GM12891 (cell line): ENCODE measurements around the gene BDNF.
"Not testable (repeated sequence)": the region's sequence is repeated elsewhere in the genome, so short reads cannot be mapped to it uniquely, and the experiment has no call there.

Experiments used
- DNase-seq: peaks from one replicate; pipeline ENCODE4 v3.0.0; 2011; ENCODE audit warnings: low spot score; ENCODE audit not compliant: insufficient read length
- FAIRE-seq: peaks from 2 replicates; lab custom pipeline; 2011; peaks lifted over from hg19 to GRCh38; lab: Jason Lieb, UNC
- PAX5 ChIP-seq: IDR thresholded peaks from 2 replicates; pipeline ENCODE4 v1.6.1; 2011; ENCODE audit warnings: low read length, moderate library complexity, mild to moderate bottlenecking; ENCODE audit not compliant: insufficient read depth, severe bottlenecking
- POLR2A ChIP-seq: IDR thresholded peaks from 2 replicates; pipeline ENCODE4 v1.6.1; 2011; ENCODE audit warnings: low read depth, low read length, control low read depth
- POLR2AphosphoS5 ChIP-seq: IDR thresholded peaks from 2 replicates; pipeline ENCODE4 v1.6.1; 2011; ENCODE audit warnings: low read depth, low read length, control low read depth
- POU2F2 ChIP-seq: IDR thresholded peaks from 2 replicates; pipeline ENCODE4 v1.6.1; 2011; ENCODE audit warnings: low read depth, mild to moderate bottlenecking, control low read depth, low read length, moderate library complexity
- SPI1 ChIP-seq: IDR thresholded peaks from 2 replicates; pipeline ENCODE4 v1.6.1; 2011; ENCODE audit warnings: low read depth, low read length, control low read depth
- TAF1 ChIP-seq: IDR thresholded peaks from 2 replicates; pipeline ENCODE4 v1.6.1; 2011; ENCODE audit warnings: low read depth, low read length, control low read depth

BDNF gene

DNA sequence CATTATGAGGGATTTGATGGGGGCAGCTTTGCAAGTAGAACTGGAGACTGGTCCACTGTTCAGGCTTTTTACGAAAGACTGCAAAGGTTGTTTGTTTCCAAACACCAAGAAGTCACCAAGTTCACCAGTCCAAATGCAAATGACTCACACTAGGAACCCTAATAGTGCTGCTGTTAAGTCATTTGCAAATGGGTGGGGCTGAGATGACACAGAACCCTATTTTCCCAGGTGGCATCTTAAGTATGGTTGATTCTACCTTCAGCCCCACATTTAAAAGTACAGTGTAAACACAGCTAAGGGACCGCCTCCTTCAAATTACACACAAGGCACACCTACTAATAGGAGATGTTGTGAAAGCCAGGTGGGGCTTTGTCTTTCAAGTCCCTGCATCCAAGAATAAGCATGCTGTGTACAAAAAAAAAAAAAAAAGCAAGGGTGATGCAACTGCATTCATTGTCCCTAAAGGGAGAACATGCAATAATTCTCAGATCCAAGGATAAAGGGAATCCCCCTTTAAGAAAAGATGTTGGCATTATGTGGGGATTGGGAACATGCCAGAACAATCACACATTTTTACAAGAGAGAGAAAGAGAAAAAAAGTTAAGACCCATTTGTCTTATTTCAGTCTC, 27.3 kb downstream of the BDNF start:
- no peak for TF ChIP-seq POU2F2
- no peak for TF ChIP-seq POLR2A
- no peak for TF ChIP-seq SPI1
- no peak for TF ChIP-seq TAF1
- TF ChIP-seq PAX5 = no peak
- no peak for TF ChIP-seq POLR2AphosphoS5
- DNase-seq (no peak), FAIRE-seq (no peak)

GRCh38 chr11:27665508-27666101, 34.6 kb downstream of the BDNF start:
- not testable (repeated sequence) for FAIRE-seq, DNase-seq

DNA sequence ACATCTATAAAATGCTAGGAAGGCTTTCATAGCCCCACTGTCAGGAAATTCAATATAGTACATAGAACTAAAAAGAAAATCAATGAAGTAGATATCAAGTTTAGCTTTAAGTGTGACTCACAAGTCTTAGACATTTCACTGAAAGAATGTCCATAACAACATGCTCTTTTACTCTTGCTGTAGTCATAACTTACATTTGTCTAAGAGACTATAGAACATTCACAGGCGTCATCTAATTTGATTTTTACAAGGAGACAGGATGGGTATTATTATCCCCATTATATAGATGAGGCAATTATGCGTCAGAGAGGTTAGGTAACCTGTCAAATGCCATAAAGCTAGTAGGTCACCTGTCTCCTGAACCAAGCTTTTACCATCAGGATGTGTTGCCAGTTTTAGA, 36.9 kb downstream of the BDNF start:
- TF ChIP-seq PAX5 = no peak
- TF ChIP-seq TAF1 = no peak
- TF ChIP-seq POLR2AphosphoS5 = no peak
- TF ChIP-seq SPI1 = no peak
- TF ChIP-seq POLR2A = no peak
- TF ChIP-seq POU2F2 = no peak
- no peak for FAIRE-seq
- DNase-seq = no peak

DNA sequence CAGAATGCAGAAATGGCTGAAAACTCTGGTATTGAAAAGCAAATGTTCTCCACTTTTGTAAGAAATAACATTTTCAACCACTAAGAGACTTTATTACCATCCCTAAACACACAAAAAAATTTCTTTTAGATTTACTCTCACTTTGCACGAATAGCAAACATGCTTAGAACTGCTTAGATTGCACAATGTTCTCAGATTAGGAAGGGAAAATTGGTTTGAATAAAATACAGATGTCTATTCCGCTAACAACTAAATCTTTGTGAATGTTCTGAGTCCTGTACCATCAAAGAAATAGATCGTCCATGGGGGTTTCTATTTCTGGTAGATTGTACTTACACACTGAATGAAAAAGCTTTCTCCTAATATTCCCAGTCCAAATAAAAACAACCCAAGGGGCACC, 40.1 kb downstream of the BDNF start:
- TF ChIP-seq SPI1 = no peak
- no peak for DNase-seq
- no peak for FAIRE-seq

DNA sequence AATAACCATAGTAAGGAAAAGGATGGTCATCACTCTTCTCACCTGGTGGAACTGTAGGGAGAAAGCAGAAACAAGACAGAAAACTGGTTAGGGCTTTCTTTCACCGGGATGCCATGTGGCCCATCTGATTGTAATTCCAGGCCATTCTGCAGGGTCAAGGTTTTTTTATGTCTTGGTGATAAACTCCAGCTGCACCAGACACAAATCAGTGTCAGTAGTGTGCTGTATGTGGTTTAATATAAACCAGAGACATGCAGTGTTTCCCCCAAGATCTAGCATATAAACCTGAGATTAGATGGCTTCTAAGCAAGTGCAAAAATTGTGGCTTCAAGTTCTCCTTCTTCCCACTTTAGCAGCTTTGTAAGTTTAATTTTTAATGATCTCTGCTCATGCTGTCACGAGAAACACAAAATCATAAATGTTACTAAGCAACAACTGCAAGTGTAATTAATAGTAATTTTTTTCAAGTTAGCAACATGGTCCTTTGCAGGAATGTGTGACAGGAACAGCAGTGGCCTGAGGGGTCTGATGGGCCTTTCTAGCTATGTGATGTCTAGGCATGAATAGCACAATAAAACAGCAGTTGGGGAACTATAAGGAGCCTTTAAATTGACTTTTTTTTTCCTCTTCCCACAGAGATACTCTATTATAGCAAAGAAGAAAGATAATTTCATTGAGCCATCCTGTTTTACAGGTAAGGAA, 41.6 kb downstream of the BDNF start:
- DNase-seq (no peak), FAIRE-seq (no peak)
- TF ChIP-seq TAF1 (no peak), SPI1 (no peak), POLR2A (no peak), POU2F2 (no peak), POLR2AphosphoS5 (no peak), PAX5 (no peak)

- TF ChIP-seq TAF1 (no peak), POLR2AphosphoS5 (no peak), PAX5 (no peak), POLR2A (no peak), SPI1 (no peak), POU2F2 (no peak)
- FAIRE-seq = no peak
- DNase-seq = no peak
These were observed 43.3 kb downstream of the BDNF start for GRCh38 chr11:27656806-27657483.

DNA sequence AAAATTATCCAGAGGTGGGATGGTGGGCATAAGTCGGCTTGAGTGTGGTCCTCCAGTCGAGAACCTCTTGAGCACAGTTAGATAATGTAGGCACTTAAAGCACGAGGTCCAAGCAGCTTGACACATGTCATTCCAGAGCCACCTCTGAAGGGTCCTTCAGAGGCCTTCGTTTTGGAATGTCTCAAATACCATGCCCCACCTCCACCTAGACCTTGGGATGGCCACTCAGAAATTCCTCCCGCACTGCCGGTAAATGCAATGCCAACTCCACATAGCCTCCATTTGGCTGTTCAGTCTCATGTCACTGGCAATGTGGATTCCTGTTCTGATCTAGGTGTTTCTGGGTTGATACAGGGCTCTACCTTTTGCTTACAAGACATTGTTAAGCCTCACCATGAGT, 43.9 kb downstream of the BDNF start:
- TF ChIP-seq POLR2A (no peak), SPI1 (no peak), TAF1 (no peak), POLR2AphosphoS5 (no peak), PAX5 (no peak), POU2F2 (no peak)
- DNase-seq (no peak), FAIRE-seq (no peak)

DNA sequence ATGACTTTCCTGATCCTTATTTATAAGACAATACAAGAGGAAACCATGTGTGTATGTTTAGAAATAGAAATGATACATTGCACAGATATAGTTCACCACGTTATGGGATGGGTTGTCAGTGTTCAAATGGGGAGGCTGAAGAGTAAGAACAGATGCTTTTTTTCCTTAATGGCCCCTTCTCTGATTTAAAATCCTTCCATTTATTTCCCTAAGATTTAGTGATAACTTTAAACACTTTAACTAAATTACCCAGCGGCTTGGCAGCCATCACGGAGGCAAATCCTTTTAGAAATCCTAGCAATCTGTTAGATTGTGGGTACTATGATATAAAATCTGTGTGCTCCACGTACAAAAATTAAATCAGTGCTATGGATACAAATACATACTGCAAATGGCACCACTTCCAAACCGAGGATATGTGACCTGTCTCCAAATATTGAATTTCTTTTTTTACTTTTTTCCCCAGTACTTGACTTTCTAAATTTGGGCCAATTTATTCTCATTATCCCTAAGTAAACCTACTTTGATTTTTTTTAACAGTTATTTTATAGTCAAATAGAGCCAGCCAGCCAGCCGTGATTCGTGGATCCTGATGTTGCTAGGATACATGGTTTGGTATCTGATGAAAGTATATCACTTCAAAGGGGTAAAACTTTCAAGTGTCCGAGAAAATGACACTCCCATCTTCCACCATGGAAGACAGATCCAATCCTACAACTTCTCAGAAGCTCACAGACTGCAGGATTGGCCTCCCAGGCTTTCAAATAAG, 46.1 kb downstream of the BDNF start:
- DNase-seq (no peak), FAIRE-seq (no peak)
- no peak for TF ChIP-seq POLR2AphosphoS5
- TF ChIP-seq POLR2A = no peak
- no peak for TF ChIP-seq PAX5
- TF ChIP-seq POU2F2 = no peak
- no peak for TF ChIP-seq TAF1
- no peak for TF ChIP-seq SPI1

- no peak for FAIRE-seq
- no peak for DNase-seq
- TF ChIP-seq PAX5 (no peak), POU2F2 (no peak), SPI1 (no peak), TAF1 (no peak), POLR2A (no peak), POLR2AphosphoS5 (no peak)
These were observed 48.5 kb downstream of the BDNF start for GRCh38 chr11:27651711-27652110.

DNA sequence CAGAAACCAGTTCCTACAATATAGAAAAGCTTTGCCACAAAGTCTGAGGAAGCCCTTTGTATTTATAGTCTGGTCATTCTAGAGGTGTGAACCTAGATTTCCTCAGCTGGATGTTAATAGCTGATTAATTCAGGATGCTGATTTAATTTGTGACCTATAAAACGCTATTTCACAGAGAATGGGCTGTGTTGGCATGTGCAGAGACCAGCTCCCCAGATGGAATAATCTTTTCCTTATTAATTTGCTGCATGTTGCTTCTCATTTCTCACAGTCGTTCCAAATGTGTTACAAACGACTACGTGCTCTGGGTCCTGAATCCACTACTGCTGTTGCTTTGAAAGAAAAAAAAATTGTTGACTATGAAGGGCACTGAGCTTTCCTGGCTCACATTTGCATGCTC, 49.3 kb downstream of the BDNF start:
- TF ChIP-seq POLR2AphosphoS5 = no peak
- FAIRE-seq = no peak
- DNase-seq = no peak
